Right ventricle myocardium inferior (tissue), 1 donor: ENCODE measurements around the gene FLT1. TPM values are rescaled to one million over a fixed set of nuclear protein-coding genes. Genes with fewer than 3 reads are reported as not detected.

Experiments
- ATAC-seq: fragments of 200-7000 bp; cut with Tn5 transposase; one replicate; pipeline ENCODE4 v1.9.1; 2020; ENCODE audit warnings: mild to moderate bottlenecking, moderate library complexity
- DNase-seq: peaks from one replicate; pipeline ENCODE4 v3.0.0; 2021; ENCODE audit errors: missing footprints
- intact Hi-C: fragments of 100-400 bp; cut with DNase I; formaldehyde crosslinking; loops from one replicate; pipeline ENCODE4 v1.11.0; 2022
- total RNA-seq: library from RNA; stranded (reverse); fragmentation: NEBNext Ultra II Directional; extraction: Animal tissue kit (Norgen Biotek cat#: 25700); gene quantifications from one replicate; pipeline ENCODE4 v1.2.1, GENCODE V29; 2021
- donor health status: DM: no; HTN: yes; CAD: no; lungs with severe emphysema.

Gene FLT1
- total RNA-seq, 1 donor from 2014 or later: 41.0 TPM

- intact Hi-C loops: loop anchor here (5.0 kb wide), 1 partner anchor 208 kb away; no protein-coding TSS in a partner anchor
- ATAC-seq (no peak), DNase-seq (no peak)
Observed at GRCh38 chr13:28530729-28531076, 35.8 kb upstream of the FLT1 start.

DNA sequence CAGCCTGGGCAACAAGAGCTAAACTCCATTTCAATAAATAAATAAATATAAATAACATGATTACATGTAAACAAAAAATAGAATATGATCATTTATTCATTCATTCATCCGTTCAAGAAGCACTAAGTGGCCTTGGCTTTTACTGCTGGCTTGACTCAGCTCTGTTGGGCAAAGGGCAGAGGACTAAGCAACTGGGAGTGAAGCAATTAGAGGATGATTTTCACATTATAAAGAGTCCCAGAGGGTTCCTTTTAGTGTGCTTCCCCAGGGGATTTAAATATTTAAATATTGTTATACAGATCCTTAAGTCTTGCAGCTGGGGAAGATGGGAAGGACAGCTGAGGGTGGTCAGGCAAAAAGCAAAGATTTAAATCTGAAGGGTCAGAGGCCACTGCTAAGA, 34.9 kb upstream of the FLT1 start:
- ATAC-seq: no peak
- intact Hi-C loops: loop anchor here (5.0 kb wide), 1 partner anchor 208 kb away; no protein-coding TSS in a partner anchor
- DNase-seq: no peak

DNA sequence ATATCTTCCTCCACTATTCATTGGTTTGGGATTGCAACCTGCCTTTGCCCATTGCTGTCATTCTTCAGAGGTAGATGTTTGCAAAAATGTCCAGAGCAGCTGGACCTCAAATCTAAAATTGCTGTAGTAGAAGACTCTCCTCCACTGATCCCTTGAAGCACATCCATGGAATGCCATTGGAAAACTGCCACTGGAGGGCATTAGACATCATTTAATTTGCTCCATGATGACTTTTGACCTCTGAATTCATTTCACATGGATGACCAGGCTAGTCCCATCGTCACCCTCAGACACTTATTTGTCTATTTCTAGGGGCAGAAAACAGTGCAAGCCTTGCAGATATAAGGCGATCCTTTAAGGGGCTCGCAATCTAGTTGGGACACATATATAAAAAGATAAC, 33.9 kb upstream of the FLT1 start:
- intact Hi-C loops: no loop called here
- ATAC-seq (no peak), DNase-seq (no peak)

GRCh38 chr13:28528388-28528787, 33.5 kb upstream of the FLT1 start:
- no peak for DNase-seq
- ATAC-seq: no peak
- intact Hi-C loops: no loop called here

DNA sequence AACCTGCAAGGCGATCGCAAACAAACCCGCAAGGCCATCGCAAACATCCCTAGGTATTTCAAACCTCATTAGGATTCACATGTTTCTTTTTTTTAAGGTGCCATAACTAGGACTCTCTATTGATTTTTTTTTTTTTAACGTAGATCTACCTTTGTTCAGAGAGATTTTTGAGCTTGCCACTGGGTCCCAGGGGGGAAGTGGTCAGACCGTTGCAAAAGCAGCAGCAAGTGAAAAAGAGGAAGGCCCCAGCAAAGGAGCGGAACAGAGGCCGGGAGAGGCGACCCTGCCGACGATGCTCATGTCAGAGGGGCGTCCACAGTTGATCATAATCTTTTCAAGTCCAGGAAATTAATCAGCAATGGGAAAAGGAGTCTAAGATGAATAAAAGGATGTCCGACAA, 32.7 kb upstream of the FLT1 start:
- peak; percentile 70 for DNase-seq
- no peak for ATAC-seq
- intact Hi-C loops: no loop called here

- ATAC-seq (no peak), DNase-seq (no peak)
- intact Hi-C loops: no loop called here
Observed at GRCh38 chr13:28526876-28527275, 31.9 kb upstream of the FLT1 start.

DNA sequence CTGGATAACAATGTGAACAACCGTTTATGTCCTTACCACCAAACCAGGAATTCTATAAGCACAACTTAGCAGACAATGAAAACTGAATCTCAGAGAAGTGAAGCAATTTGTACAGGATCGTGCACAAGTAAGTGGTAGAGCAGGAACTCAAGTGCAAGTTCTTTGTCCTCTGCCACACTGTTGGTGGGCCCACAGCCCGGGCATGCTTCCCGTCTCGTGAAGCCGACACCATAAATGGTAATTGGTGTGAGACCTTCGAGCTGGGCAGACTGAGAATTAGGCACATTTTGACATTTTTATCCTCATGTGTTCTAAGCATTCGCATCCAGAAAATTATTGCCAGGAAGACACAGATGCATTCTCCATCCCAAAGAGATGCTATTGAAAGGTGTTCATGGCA, 27.9 kb upstream of the FLT1 start:
- DNase-seq (no peak), ATAC-seq (no peak)
- intact Hi-C loops: no loop called here

GRCh38 chr13:28513745-28514144, 18.8 kb upstream of the FLT1 start:
- ATAC-seq: no peak
- intact Hi-C loops: no loop called here
- DNase-seq: no peak

DNA sequence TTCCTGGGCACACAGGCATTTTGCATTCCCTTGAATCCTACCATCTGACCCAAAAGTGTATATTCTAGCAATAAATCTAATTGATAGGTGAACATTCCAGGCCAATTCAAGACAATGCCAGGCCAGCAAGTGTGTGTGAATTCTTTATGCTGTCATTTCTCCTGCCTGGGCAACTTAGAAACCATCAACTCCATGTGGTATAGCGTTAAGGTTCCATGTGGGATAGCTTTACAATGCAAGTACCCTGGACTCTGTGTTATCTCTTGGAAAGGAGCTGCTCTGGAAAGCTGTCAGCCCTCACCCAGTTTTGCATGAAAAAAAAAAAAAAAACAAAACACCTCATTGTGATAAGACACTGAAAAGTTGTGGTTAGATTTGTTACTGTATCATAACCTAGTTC, 15.6 kb upstream of the FLT1 start:
- ATAC-seq (no peak), DNase-seq (no peak)
- intact Hi-C loops: no loop called here

DNA sequence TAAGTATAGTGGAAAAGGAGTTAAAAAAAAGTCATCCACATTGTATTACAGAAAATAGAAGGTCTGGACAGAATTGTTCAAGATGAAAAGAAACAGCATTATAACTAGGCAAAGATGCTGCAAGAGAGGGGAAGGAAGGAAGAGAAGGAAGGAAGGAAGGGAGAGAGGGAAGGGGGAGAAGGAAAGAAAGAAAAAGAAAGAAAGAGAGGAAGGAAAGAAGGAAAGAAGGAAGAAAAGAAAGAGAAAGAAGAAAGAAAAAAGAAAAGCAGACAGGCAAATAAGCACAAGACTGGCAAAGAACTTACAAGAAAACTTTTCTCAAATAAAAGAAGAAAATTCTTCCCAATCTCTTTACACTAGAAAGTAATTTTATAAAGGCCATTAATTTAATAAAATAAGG, 15.1 kb upstream of the FLT1 start:
- intact Hi-C loops: no loop called here
- no peak for ATAC-seq
- no peak for DNase-seq

DNA sequence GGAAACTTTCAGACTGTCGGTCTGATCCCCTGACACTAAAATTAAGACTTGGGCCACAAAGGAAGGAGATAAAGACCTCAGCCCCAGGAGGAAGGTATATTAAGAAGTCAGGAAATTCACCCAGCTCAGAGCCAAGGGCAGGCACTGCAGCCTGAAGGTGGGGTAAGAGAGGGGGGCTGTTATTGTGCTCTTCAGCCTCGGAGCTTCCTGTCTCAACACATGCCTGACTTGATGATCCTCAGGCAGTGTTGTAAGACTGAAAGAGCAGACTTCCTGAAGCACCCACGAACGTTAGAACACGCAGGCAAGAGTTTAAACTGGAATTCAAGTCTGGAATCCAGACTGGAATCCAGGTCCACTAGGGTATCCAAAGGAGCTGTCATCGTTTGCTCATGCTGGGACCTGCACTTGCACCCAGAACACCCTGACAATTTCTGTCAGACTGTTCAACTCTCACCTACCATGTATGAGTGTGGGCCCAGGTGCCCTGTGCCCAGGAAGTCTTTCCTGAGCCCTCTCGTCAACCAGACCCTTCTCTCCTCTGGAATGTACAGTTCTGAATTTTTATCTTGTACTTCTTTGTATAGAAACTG, 10.7 kb upstream of the FLT1 start:
- no peak for ATAC-seq
- intact Hi-C loops: no loop called here
- DNase-seq: no peak

GRCh38 chr13:28503182-28503967, 8.4 kb upstream of the FLT1 start:
- DNase-seq (no peak), ATAC-seq (no peak)
- intact Hi-C loops: no loop called here

DNA sequence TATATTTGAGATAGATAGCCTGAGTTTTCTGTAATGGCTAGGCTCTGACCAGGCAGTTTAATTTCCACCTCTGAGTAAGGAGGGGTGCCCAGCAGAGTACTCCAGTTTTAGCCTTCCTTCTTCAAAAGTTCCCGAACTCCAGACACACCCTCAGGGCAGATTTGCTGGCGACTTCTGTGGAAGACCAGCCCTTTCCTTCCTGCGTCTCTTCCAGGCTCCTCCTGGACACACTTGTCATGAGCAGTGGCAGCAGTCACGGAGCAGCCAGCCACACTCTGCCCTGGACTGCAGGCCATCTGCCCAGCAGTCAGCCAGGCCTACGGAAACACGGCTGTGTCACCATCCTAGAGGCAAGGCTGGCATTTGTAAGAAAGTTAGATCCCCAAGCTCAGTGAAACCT, 6.6 kb upstream of the FLT1 start:
- intact Hi-C loops: no loop called here
- DNase-seq: no peak
- ATAC-seq: no peak

DNA sequence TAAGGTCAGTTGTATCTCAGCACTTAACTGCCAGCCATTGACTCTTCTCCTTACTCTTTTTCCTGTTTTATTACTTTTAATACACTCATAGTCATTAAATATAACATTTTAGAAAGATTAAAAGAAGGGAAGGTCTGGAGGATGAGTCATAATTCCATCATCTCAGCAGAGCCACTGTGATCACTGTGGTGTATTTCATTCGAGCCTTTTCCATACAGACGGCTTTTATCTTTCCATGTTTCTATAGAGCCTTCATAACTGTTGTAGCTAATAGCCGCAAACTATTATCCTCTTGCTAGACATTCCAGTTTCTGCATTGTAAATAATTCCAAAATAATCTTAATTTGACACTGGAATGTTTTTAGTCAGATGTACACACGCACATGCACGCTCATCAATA, 4.7 kb upstream of the FLT1 start:
- ATAC-seq (no peak), DNase-seq (no peak)
- intact Hi-C loops: loop anchor here (5.0 kb wide), 1 partner anchor 138 kb away; no protein-coding TSS in a partner anchor

GRCh38 chr13:28498481-28499115, 3.7 kb upstream of the FLT1 start:
- ATAC-seq (no peak), DNase-seq (no peak)
- intact Hi-C loops: loop anchor here (5.0 kb wide), 1 partner anchor 139 kb away; no protein-coding TSS in a partner anchor

- DNase-seq (no peak), ATAC-seq (no peak)
- intact Hi-C loops: loop anchor here (5.0 kb wide), 1 partner anchor 140 kb away; no protein-coding TSS in a partner anchor
Observed at GRCh38 chr13:28497143-28497876, 2.4 kb upstream of the FLT1 start.

DNA sequence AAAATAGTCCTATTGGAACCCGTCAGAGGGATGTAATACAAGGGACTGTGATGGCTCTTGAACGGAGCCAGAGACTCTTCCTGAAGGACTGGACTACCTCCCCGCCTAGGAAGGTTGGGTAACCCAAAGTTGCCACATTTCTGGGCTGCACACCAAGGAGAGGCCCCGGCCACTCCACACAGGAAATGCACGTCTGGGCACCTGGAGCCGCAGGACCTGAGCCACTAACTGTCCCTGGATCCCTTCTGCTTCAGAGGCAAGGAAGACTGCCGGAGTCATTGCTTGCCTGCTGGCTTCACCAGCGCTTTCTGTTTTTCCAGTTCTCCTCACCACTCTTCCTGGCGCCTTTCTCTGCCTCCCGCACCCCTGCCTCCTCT, 1.2 kb upstream of the FLT1 start:
- ATAC-seq: no peak
- intact Hi-C loops: loop anchor here (5.0 kb wide), 1 partner anchor 141 kb away; no protein-coding TSS in a partner anchor
- DNase-seq: no peak

- intact Hi-C loops: loop anchor here (1.0 to 5.0 kb wide), 3 partner anchors 37 to 163 kb away; partner anchors contain the start of gene POMP
- ATAC-seq: no peak
- DNase-seq: no peak
Observed at GRCh38 chr13:28495538-28496187, 735 bp upstream of the FLT1 start.

DNA sequence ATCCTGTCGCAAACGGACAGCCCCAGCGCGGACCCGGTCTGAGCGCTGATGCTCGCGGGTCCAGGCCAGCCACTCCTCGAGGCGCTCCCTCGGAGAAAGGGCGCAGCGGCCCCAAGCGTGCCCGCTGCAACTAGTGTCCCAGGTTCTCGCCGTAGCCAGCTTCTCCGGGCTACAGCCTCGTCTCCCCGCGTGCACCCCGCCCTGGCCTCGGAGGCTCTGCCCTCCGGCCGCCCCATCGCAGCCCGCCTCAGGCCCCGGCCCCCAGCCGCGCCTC, 487 bp downstream of the FLT1 start:
- intact Hi-C loops: loop anchor here (2.0 to 5.0 kb wide), 2 partner anchors 102 to 164 kb away; partner anchors contain the start of gene POMP
- DNase-seq (no peak), ATAC-seq (peak; percentile 19)
